ENCODE results near the gene PIK3C2G. TPM values are rescaled to one million over a fixed set of nuclear protein-coding genes. Genes with fewer than 3 reads are reported as not detected.

Gene PIK3C2G
- polyA plus RNA-seq, 1 experiment, result not detected

- no peaks in the 10 kb centered on the region for H3K27me3 ChIP-seq (ENCODE audit: control insufficient read depth, insufficient read depth, low read length)
- ChIA-PET CTCF (no interaction called here), POLR2A (no interaction called here)
- TF ChIP-seq CTCF (IDR thresholded peaks at IDR 0.05; ENCODE audit: low read depth, low read length), result no peak
- DNase-seq (ENCODE audit: low read depth, low spot score), result no peak
- H3K4me3 ChIP-seq (ENCODE audit: low read depth, low read length), result no peak overlapping the region
- H3K9me3 ChIP-seq (ENCODE audit: control insufficient read depth, insufficient read depth, low read length), result no peaks in the 10 kb centered on the region
- H3K27ac ChIP-seq (ENCODE audit: low read depth, low read length), result no peak overlapping the region
These were observed 368.1 kb downstream of the PIK3C2G start for GRCh38 chr12:18629445-18629844.

GRCh38 chr12:18629916-18630315 lies 368.6 kb downstream of the PIK3C2G start:
- H3K27me3 ChIP-seq (ENCODE audit: control insufficient read depth, insufficient read depth, low read length), result no peaks in the 10 kb centered on the region
- H3K4me3 ChIP-seq (ENCODE audit: low read depth, low read length), result no peak overlapping the region
- TF ChIP-seq CTCF (IDR thresholded peaks at IDR 0.05; ENCODE audit: low read depth, low read length), result no peak
- ChIA-PET CTCF (no interaction called here), POLR2A (no interaction called here)
- H3K9me3 ChIP-seq (ENCODE audit: control insufficient read depth, insufficient read depth, low read length), result no peaks in the 10 kb centered on the region
- no peak for DNase-seq (ENCODE audit: low read depth, low spot score)
- H3K27ac ChIP-seq (ENCODE audit: low read depth, low read length), result no peak overlapping the region

GRCh38 chr12:18631339-18631738 lies 370.0 kb downstream of the PIK3C2G start:
- Histone ChIP-seq H3K27me3 (ENCODE audit: control insufficient read depth, insufficient read depth, low read length) (no peaks in the 10 kb centered on the region), H3K27ac (ENCODE audit: low read depth, low read length) (no peak overlapping the region), H3K4me3 (ENCODE audit: low read depth, low read length) (no peak overlapping the region), H3K9me3 (ENCODE audit: control insufficient read depth, insufficient read depth, low read length) (no peaks in the 10 kb centered on the region)
- ChIA-PET CTCF (no interaction called here), POLR2A (no interaction called here)
- no peak for DNase-seq (ENCODE audit: low read depth, low spot score)
- no peak for TF ChIP-seq CTCF (IDR thresholded peaks at IDR 0.05; ENCODE audit: low read depth, low read length)

- DNase-seq (ENCODE audit: low read depth, low spot score), result no peak
- no peak overlapping the region for H3K27ac ChIP-seq (ENCODE audit: low read depth, low read length)
- no peak for TF ChIP-seq CTCF (IDR thresholded peaks at IDR 0.05; ENCODE audit: low read depth, low read length)
- H3K4me3 ChIP-seq (ENCODE audit: low read depth, low read length), result no peak overlapping the region
- no peaks in the 10 kb centered on the region for H3K9me3 ChIP-seq (ENCODE audit: control insufficient read depth, insufficient read depth, low read length)
- H3K27me3 ChIP-seq (ENCODE audit: control insufficient read depth, insufficient read depth, low read length), result no peaks in the 10 kb centered on the region
- ChIA-PET CTCF (no interaction called here), POLR2A (no interaction called here)
These were observed 371.5 kb downstream of the PIK3C2G start for GRCh38 chr12:18632848-18633247.

- CTCF ChIA-PET, result no interaction called here
- Histone ChIP-seq H3K9me3 (ENCODE audit: control insufficient read depth, insufficient read depth, low read length) (no peaks in the 10 kb centered on the region), H3K4me3 (ENCODE audit: low read depth, low read length) (no peak overlapping the region), H3K27me3 (ENCODE audit: control insufficient read depth, insufficient read depth, low read length) (no peaks in the 10 kb centered on the region), H3K27ac (ENCODE audit: low read depth, low read length) (no peak overlapping the region)
- TF ChIP-seq CTCF (IDR thresholded peaks at IDR 0.05; ENCODE audit: low read depth, low read length), result no peak
- POLR2A ChIA-PET, result no interaction called here
- DNase-seq (ENCODE audit: low read depth, low spot score), result no peak
These were observed 373.1 kb downstream of the PIK3C2G start for GRCh38 chr12:18634382-18634781.
